SHP77 (cell line): ENCODE results near the gene AGBL1.

Source experiments
- DNase-seq, 2 experiments: peaks; one replicate each; lab custom pipeline; 2025; lab: John Stamatoyannopoulos, UW

AGBL1 gene

GRCh38 chr15:86163816-86164215 lies 84.1 kb downstream of the AGBL1 start:
- DNase-seq = no peak

- no peak for DNase-seq
Observed at GRCh38 chr15:86164232-86164898, 84.7 kb downstream of the AGBL1 start.

- no peak for DNase-seq
Observed at GRCh38 chr15:86165265-86166211, 85.9 kb downstream of the AGBL1 start.

GRCh38 chr15:86167841-86168240 lies 88.2 kb downstream of the AGBL1 start:
- no peak for DNase-seq

GRCh38 chr15:86178845-86179244 lies 99.2 kb downstream of the AGBL1 start:
- no peak for DNase-seq

- no peak for DNase-seq
Observed at GRCh38 chr15:86183596-86184491, 104.2 kb downstream of the AGBL1 start.

- DNase-seq = no peak
Observed at GRCh38 chr15:86193716-86194380, 114.2 kb downstream of the AGBL1 start.

- no peak for DNase-seq
Observed at GRCh38 chr15:86197770-86198169, 118.1 kb downstream of the AGBL1 start.

GRCh38 chr15:86199467-86200145 lies 119.9 kb downstream of the AGBL1 start:
- DNase-seq = no peak

- no peak for DNase-seq
Observed at GRCh38 chr15:86201313-86202008, 121.8 kb downstream of the AGBL1 start.

GRCh38 chr15:86203462-86203861 lies 123.8 kb downstream of the AGBL1 start:
- no peak for DNase-seq

GRCh38 chr15:86205096-86205495 lies 125.4 kb downstream of the AGBL1 start:
- DNase-seq = no peak

GRCh38 chr15:86213420-86213819 lies 133.7 kb downstream of the AGBL1 start:
- no peak for DNase-seq

GRCh38 chr15:86213888-86214287 lies 134.2 kb downstream of the AGBL1 start:
- no peak for DNase-seq

- DNase-seq = no peak
Observed at GRCh38 chr15:86221119-86221518, 141.4 kb downstream of the AGBL1 start.

- DNase-seq = no peak
Observed at GRCh38 chr15:86229306-86229705, 149.6 kb downstream of the AGBL1 start.

GRCh38 chr15:86229936-86230335 lies 150.3 kb downstream of the AGBL1 start:
- no peak for DNase-seq

GRCh38 chr15:86231864-86232721 lies 152.4 kb downstream of the AGBL1 start:
- DNase-seq = peak; percentile 20 to 29

- no peak for DNase-seq
Observed at GRCh38 chr15:86235667-86236066, 156.0 kb downstream of the AGBL1 start.
